CD4-positive, alpha-beta memory T cell (primary cell): ENCODE measurements around the gene CCSER2. TPM values are rescaled to one million over a fixed set of nuclear protein-coding genes. Genes with fewer than 3 reads are reported as not detected.

Experiments
- CTCF ChIA-PET: fragments of 350-600 bp; sonication (Branson Sonifier 250); formaldehyde crosslinking; loops from one replicate; lab custom pipeline; 2021; ENCODE audit warnings: inconsistent platforms; ENCODE audit not compliant: partially characterized antibody; lab: Charles Lee
- POLR2A ChIA-PET: fragments of 350-600 bp; sonication (Branson Sonifier 250); formaldehyde crosslinking; loops from one replicate; lab custom pipeline; 2021; ENCODE audit not compliant: partially characterized antibody; lab: Charles Lee
- DNase-seq, 5 donors: peaks; one replicate each; pipeline versions ENCODE4 v3.0.0 to v3.0.0-alpha.2; 2020 to 2022; ENCODE audit warnings: mixed read lengths in 1 of 5
- H3K27ac ChIP-seq: one replicate; pipeline ENCODE4 v1.7.0; 2013; ENCODE audit warnings: low read depth, low read length
- H3K27me3 ChIP-seq: 2 replicates; pipeline ENCODE4 v1.7.0; 2013; ENCODE audit warnings: mild to moderate bottlenecking, low read length, moderate library complexity; ENCODE audit not compliant: insufficient read depth
- H3K36me3 ChIP-seq: 2 replicates; pipeline ENCODE4 v1.7.0; 2013; ENCODE audit warnings: mild to moderate bottlenecking, low read length, moderate library complexity; ENCODE audit not compliant: insufficient read depth
- H3K4me1 ChIP-seq: 2 replicates; pipeline ENCODE4 v1.7.0; 2013; ENCODE audit warnings: mild to moderate bottlenecking, low read length, moderate library complexity; ENCODE audit not compliant: insufficient read depth
- H3K4me3 ChIP-seq, 2 donors: one replicate each; pipeline ENCODE4 v1.7.0; 2013; ENCODE audit warnings: low read length in 2 of 2, mild to moderate bottlenecking in 1 of 2
- H3K9me3 ChIP-seq, 2 donors: one replicate each; pipeline ENCODE4 v1.7.0; 2013; ENCODE audit warnings: low read length in 2 of 2, control low read depth in 1 of 2; ENCODE audit not compliant: control insufficient read depth in 1 of 2
- H3K27ac Mint-ChIP-seq, 7 donors: one replicate each; pipeline ENCODE4 v1.8.0; 2020 to 2021; ENCODE audit warnings: mixed read lengths in 7 of 7, mild to moderate bottlenecking in 6 of 7, inconsistent platforms in 3 of 7, moderate library complexity in 3 of 7
- H3K27me3 Mint-ChIP-seq, 2 donors: one replicate each; pipeline ENCODE4 v1.8.0; 2020 to 2021; ENCODE audit warnings: mixed read lengths in 2 of 2
- H3K36me3 Mint-ChIP-seq, 2 donors: one replicate each; pipeline ENCODE4 v1.8.0; 2020 to 2021; ENCODE audit warnings: mixed read lengths in 2 of 2, inconsistent platforms in 1 of 2, mild to moderate bottlenecking in 1 of 2
- H3K4me1 Mint-ChIP-seq, 4 donors: one replicate each; pipeline ENCODE4 v1.8.0; 2020 to 2021; ENCODE audit warnings: mixed read lengths in 4 of 4, mild to moderate bottlenecking in 1 of 4
- H3K4me3 Mint-ChIP-seq, 8 donors: one replicate each; pipeline ENCODE4 v1.8.0; 2020 to 2021; ENCODE audit warnings: mixed read lengths in 8 of 8, mild to moderate bottlenecking in 7 of 8, moderate library complexity in 6 of 8, inconsistent platforms in 3 of 8
- H3K9me3 Mint-ChIP-seq, 8 donors: one replicate each; pipeline ENCODE4 v1.8.0; 2020 to 2021; ENCODE audit warnings: mixed read lengths in 8 of 8, mild to moderate bottlenecking in 5 of 8, inconsistent platforms in 3 of 8, moderate library complexity in 1 of 8
- intact Hi-C: fragments of 100-400 bp; cut with micrococcal nuclease; formaldehyde crosslinking; loops from one replicate; pipeline ENCODE4 v1.15.1; 2023
- polyA plus RNA-seq, 2 donors: library from polyadenylated mRNA; unstranded; fragments of 300-500 nt; fragmentation: Illumina TruSeq; gene quantifications; one replicate each; pipeline ENCODE4 v1.2.3, GENCODE V29; 2021
- total RNA-seq, 2 experiments: library from RNA; stranded (reverse); gene quantifications; one replicate each; pipeline ENCODE4 v1.2.3, GENCODE V29; 2021

The CCSER2 gene
- total and polyA plus RNA-seq, 4 experiments from 2014 or later = 89.8 to 151 (median 119) TPM

DNA sequence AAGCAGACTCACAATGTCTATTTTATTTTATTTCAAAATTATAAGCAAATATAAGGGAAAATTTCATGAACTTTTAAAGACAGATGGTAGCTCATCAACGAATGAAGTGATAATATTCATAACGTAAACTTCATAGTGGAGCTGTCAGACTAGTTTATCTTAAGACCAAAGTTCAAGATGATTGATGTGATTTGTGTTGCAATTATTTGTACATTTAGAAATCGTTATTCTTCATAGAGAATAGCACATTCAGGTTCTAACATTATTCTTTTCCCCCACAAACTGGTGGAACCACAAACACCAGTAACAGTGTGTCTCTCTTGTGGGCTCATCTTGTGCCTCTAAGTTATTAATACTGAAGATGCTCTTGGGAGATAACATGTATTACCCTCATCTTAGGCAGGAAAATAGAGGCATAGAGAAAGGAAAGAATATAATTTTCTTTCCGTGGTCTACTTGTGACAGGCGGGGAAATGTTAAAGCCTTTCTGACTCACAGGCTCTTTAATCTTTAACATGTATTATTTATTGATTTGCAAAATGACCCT is 37.0 kb downstream of the CCSER2 start:
- H3K27me3 Mint-ChIP-seq = no peaks in the 10 kb centered on the region
- peaks cover 57 to 83% (median 62%) of the 10 kb centered on the region in 4 donors for H3K4me1 Mint-ChIP-seq
- peak overlapping the region in 3 of 7 donors; percentile 1 to 39 (median 20) for H3K27ac Mint-ChIP-seq
- intact Hi-C loops = no loop called here
- no peak for DNase-seq
- Histone ChIP-seq H3K4me1 (peaks cover 41% of the 10 kb centered on the region), H3K27me3 (no peaks in the 10 kb centered on the region), H3K36me3 (no peaks in the 10 kb centered on the region), H3K9me3 (no peaks in the 10 kb centered on the region), H3K27ac (no peak overlapping the region), H3K4me3 (no peak overlapping the region)
- ChIA-PET POLR2A (no interaction called here), CTCF (interaction anchor here (0.8 to 5.5 kb wide), 8 partner anchors 10 to 175 kb away, joined by 3 to 49 read pairs (median 8); no protein-coding TSS in a partner anchor)
- H3K4me3 Mint-ChIP-seq = no peak overlapping the region
- H3K9me3 Mint-ChIP-seq = peaks cover 0 to 3% (median 0%) of the 10 kb centered on the region in 8 donors
- peaks cover 6 to 17% of the 10 kb centered on the region in 2 donors for H3K36me3 Mint-ChIP-seq

DNA sequence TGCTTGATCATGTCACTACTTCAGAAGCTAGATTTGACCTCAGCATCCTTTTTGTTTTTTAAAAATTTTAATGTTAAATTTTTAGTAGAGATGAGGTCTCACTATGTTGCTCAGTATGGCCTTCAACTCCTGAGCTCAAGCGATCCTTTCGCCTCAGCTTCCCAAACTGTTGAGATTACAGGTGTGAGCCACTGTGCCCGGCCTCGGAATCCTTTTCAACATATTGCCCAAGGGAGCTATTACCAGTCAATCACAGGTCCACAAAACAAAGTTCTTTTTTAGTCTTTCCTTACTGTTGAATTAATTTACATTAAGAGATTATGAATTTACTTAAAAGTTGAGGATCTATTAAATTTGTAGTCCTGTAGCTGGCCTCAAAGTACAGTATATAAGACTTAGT is 37.7 kb downstream of the CCSER2 start:
- Mint-ChIP-seq H3K36me3 (peaks cover 8 to 19% of the 10 kb centered on the region in 2 donors), H3K27ac (peak overlapping the region in 5 of 7 donors; percentile 1 to 39 (median 8)), H3K27me3 (no peaks in the 10 kb centered on the region), H3K4me3 (no peak overlapping the region), H3K4me1 (peaks cover 51 to 77% (median 56%) of the 10 kb centered on the region in 4 donors), H3K9me3 (peaks cover 0 to 3% (median 0%) of the 10 kb centered on the region in 8 donors)
- Histone ChIP-seq H3K36me3 (peaks cover 3% of the 10 kb centered on the region), H3K27me3 (no peaks in the 10 kb centered on the region), H3K9me3 (no peaks in the 10 kb centered on the region), H3K27ac (no peak overlapping the region), H3K4me3 (no peak overlapping the region), H3K4me1 (peaks cover 35% of the 10 kb centered on the region)
- intact Hi-C loops = no loop called here
- no peak for DNase-seq
- POLR2A ChIA-PET = no interaction called here
- CTCF ChIA-PET = interaction anchor here (0.8 to 5.5 kb wide), 7 partner anchors 9 to 174 kb away, joined by 3 to 49 read pairs (median 10); no protein-coding TSS in a partner anchor

DNA sequence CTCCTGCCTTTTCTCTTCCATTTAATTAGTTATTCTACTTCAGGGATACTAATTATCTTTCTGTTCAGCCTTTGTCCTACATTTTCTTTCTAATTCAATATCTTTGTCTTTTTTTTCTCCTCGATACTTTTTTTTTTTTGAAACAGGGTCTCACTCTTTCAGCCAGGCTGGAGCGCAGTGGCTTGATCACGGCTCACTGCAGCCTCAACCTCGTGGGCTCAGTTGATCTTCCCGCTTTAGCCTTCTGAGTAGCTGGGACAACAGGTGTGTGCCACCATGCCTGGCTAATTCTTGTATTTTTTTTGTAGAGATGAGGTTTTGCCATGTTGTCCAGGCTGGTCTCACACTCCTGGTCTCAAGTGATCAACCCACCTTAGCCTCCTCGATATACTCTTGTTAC is 38.9 kb downstream of the CCSER2 start:
- Mint-ChIP-seq H3K9me3 (peaks cover 0 to 3% (median 0%) of the 10 kb centered on the region in 8 donors), H3K36me3 (peaks cover 9 to 27% of the 10 kb centered on the region in 2 donors), H3K27ac (peak overlapping the region in 1 of 7 donors; percentile 36), H3K4me1 (peaks cover 46 to 71% (median 51%) of the 10 kb centered on the region in 4 donors), H3K4me3 (no peak overlapping the region), H3K27me3 (no peaks in the 10 kb centered on the region)
- no peaks in the 10 kb centered on the region for H3K9me3 ChIP-seq
- intact Hi-C loops = no loop called here
- POLR2A ChIA-PET = no interaction called here
- DNase-seq = no peak
- peaks cover 25% of the 10 kb centered on the region for H3K4me1 ChIP-seq
- H3K36me3 ChIP-seq = peaks cover 9% of the 10 kb centered on the region
- H3K4me3 ChIP-seq = no peak overlapping the region
- H3K27ac ChIP-seq = no peak overlapping the region
- no peaks in the 10 kb centered on the region for H3K27me3 ChIP-seq
- CTCF ChIA-PET = interaction anchor here (0.7 kb wide), 1 partner anchor 84 kb away, joined by 3 read pairs; no protein-coding TSS in a partner anchor

DNA sequence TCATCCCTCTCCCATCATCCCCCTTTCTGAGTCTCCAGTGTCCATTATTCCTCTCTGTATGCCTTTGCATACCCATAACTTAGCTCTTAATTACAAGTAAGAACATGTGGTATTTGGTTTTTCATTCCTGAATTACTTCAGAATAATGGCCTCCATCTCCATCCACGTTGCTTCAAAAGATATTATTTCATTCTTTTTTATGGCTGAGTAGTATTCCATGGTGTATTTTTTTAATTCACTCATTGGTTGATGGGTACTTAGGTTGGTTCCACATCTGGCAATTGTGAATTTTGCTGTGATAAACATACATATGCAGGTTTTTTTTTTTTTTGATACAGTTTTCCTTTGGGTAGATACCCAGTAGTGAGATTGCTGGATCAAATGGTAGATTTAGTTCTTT is 40.4 kb downstream of the CCSER2 start:
- intact Hi-C loops = no loop called here
- H3K27ac ChIP-seq = no peak overlapping the region
- DNase-seq = no peak
- H3K36me3 ChIP-seq = peaks cover 9% of the 10 kb centered on the region
- no peak overlapping the region for H3K4me3 ChIP-seq
- peaks cover 36 to 65% (median 41%) of the 10 kb centered on the region in 4 donors for H3K4me1 Mint-ChIP-seq
- peaks cover 0 to 3% (median 0%) of the 10 kb centered on the region in 8 donors for H3K9me3 Mint-ChIP-seq
- H3K27ac Mint-ChIP-seq = peak overlapping the region in 3 of 7 donors; percentile 57 to 68 (median 63)
- H3K36me3 Mint-ChIP-seq = peaks cover 7 to 39% of the 10 kb centered on the region in 2 donors
- H3K4me3 Mint-ChIP-seq = no peak overlapping the region
- H3K27me3 ChIP-seq = no peaks in the 10 kb centered on the region
- peaks cover 15% of the 10 kb centered on the region for H3K4me1 ChIP-seq
- CTCF ChIA-PET = interaction anchor here (1.1 kb wide), 1 partner anchor 17 kb away, joined by 5 read pairs; no protein-coding TSS in a partner anchor
- H3K9me3 ChIP-seq = no peaks in the 10 kb centered on the region
- POLR2A ChIA-PET = no interaction called here
- no peaks in the 10 kb centered on the region for H3K27me3 Mint-ChIP-seq

DNA sequence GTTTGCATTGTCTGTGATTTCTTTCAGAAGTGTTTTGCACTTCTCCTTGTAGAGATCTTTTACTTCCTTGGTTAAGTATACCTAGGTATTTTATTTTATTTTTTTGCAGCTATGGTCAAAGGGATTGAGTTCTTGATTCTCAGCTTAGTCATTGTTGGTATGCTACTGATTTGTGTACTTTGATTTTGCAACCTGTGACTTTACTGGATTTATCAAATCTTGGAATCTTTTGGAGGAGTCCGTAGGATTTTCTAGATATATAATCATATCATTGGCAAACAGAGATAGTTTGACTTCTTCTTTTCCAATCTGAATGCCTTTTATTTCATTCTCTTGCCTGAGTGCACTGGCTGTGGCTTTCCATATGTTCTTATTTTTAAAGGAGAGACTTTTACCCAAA is 41.9 kb downstream of the CCSER2 start:
- Histone ChIP-seq H3K9me3 (no peaks in the 10 kb centered on the region), H3K27me3 (no peaks in the 10 kb centered on the region), H3K4me1 (peaks cover 17% of the 10 kb centered on the region), H3K36me3 (peaks cover 9% of the 10 kb centered on the region), H3K4me3 (no peak overlapping the region), H3K27ac (no peak overlapping the region)
- CTCF ChIA-PET = interaction anchor here (1.2 to 1.8 kb wide), 2 partner anchors 18 to 167 kb away, joined by 3 to 17 read pairs; no protein-coding TSS in a partner anchor
- POLR2A ChIA-PET = no interaction called here
- H3K4me1 Mint-ChIP-seq = peaks cover 36 to 59% (median 40%) of the 10 kb centered on the region in 4 donors
- peaks cover 7 to 53% of the 10 kb centered on the region in 2 donors for H3K36me3 Mint-ChIP-seq
- peaks cover 0 to 3% (median 0%) of the 10 kb centered on the region in 8 donors for H3K9me3 Mint-ChIP-seq
- DNase-seq = no peak
- no peak overlapping the region for H3K4me3 Mint-ChIP-seq
- H3K27ac Mint-ChIP-seq = peak overlapping the region in 4 of 7 donors; percentile 7 to 62 (median 54)
- H3K27me3 Mint-ChIP-seq = no peaks in the 10 kb centered on the region
- intact Hi-C loops = no loop called here

DNA sequence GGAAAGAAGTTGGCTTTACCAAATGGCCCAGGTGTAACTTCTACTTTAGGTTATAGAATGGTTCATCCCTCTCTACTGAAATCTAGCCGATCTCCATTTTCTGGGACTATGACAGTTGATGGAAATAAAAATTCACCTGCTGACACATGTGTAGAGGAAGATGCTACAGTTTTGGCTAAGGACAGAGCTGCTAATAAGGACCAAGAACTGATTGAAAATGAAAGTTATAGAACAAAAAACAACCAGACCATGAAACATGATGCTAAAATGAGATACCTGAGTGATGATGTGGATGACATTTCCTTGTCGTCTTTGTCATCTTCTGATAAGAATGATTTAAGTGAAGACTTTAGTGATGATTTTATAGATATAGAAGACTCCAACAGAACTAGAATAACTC is 43.6 kb downstream of the CCSER2 start:
- Histone ChIP-seq H3K9me3 (no peaks in the 10 kb centered on the region), H3K27me3 (no peaks in the 10 kb centered on the region), H3K36me3 (peaks cover 9% of the 10 kb centered on the region), H3K27ac (no peak overlapping the region), H3K4me1 (peaks cover 8% of the 10 kb centered on the region), H3K4me3 (no peak overlapping the region)
- intact Hi-C loops = no loop called here
- no peak overlapping the region for H3K4me3 Mint-ChIP-seq
- POLR2A ChIA-PET = no interaction called here
- no peaks in the 10 kb centered on the region for H3K27me3 Mint-ChIP-seq
- H3K9me3 Mint-ChIP-seq = peaks cover 0 to 3% (median 0%) of the 10 kb centered on the region in 8 donors
- no peak for DNase-seq
- CTCF ChIA-PET = interaction anchor here (1.3 to 3.6 kb wide), 3 partner anchors 17 to 166 kb away, joined by 3 to 23 read pairs (median 17); no protein-coding TSS in a partner anchor
- peaks cover 7 to 61% of the 10 kb centered on the region in 2 donors for H3K36me3 Mint-ChIP-seq
- peaks cover 35 to 59% (median 41%) of the 10 kb centered on the region in 4 donors for H3K4me1 Mint-ChIP-seq
- H3K27ac Mint-ChIP-seq = peak overlapping the region; percentile 10 to 86 (median 58)

DNA sequence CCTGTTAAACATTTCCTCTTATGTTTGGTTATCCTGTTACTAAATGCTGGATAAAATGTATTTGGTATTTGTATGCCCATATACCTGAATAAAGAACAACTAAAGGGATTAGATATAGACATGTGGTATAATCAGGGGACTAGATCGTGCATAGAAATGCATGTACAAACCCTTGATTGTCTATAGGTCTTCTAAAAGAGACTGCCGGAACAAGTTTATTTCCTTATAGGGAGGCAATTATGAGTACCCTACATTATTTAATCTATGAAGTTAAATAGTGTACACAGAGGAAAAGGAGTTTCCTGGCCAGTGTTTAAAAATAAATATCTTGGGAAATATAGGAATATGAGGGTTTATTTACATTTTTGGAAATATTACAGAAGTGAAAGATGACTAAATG is 44.6 kb downstream of the CCSER2 start:
- H3K4me3 Mint-ChIP-seq = no peak overlapping the region
- Histone ChIP-seq H3K36me3 (peaks cover 9% of the 10 kb centered on the region), H3K27me3 (no peaks in the 10 kb centered on the region), H3K27ac (no peak overlapping the region), H3K9me3 (no peaks in the 10 kb centered on the region), H3K4me1 (peaks cover 8% of the 10 kb centered on the region), H3K4me3 (no peak overlapping the region)
- intact Hi-C loops = no loop called here
- H3K4me1 Mint-ChIP-seq = peaks cover 31 to 60% (median 39%) of the 10 kb centered on the region in 4 donors
- DNase-seq = no peak
- H3K27ac Mint-ChIP-seq = peak overlapping the region in 2 of 7 donors; percentile 7 to 36
- no peaks in the 10 kb centered on the region for H3K27me3 Mint-ChIP-seq
- peaks cover 0 to 3% (median 0%) of the 10 kb centered on the region in 8 donors for H3K9me3 Mint-ChIP-seq
- POLR2A ChIA-PET = interaction anchor here (0.9 kb wide), 2 partner anchors 20 to 23 kb away, joined by 3 read pairs; no protein-coding TSS in a partner anchor
- peaks cover 7 to 64% of the 10 kb centered on the region in 2 donors for H3K36me3 Mint-ChIP-seq
- CTCF ChIA-PET = interaction anchor here (1.3 to 4.5 kb wide), 4 partner anchors 11 to 164 kb away, joined by 4 to 40 read pairs (median 18); no protein-coding TSS in a partner anchor
